Mucosa of rectum (tissue), 2 donors: ENCODE results near the gene ZNF343.

Experiments
- H3K27ac ChIP-seq, 2 donors: one replicate each; pipeline ENCODE4 v1.7.0; 2013; ENCODE audit warnings: inconsistent platforms in 2 of 2, low read depth in 2 of 2, low read length in 2 of 2
- H3K27me3 ChIP-seq, 2 donors: one replicate each; pipeline ENCODE4 v1.7.0; 2013; ENCODE audit warnings: low read length in 2 of 2; ENCODE audit not compliant: control insufficient read depth in 2 of 2, insufficient read depth in 2 of 2
- H3K36me3 ChIP-seq, 2 donors: one replicate each; pipeline ENCODE4 v1.7.0; 2013; ENCODE audit warnings: low read length in 2 of 2; ENCODE audit not compliant: control insufficient read depth in 2 of 2, insufficient read depth in 2 of 2
- H3K4me1 ChIP-seq, 2 donors: one replicate each; pipeline ENCODE4 v1.7.0; 2013; ENCODE audit warnings: low read length in 2 of 2, mild to moderate bottlenecking in 1 of 2; ENCODE audit not compliant: control insufficient read depth in 2 of 2, insufficient read depth in 2 of 2
- H3K4me3 ChIP-seq, 2 donors: one replicate each; pipeline ENCODE4 v1.7.0; 2013; ENCODE audit warnings: low read length in 2 of 2
- H3K9ac ChIP-seq, 2 donors: one replicate each; pipeline ENCODE4 v1.7.0; 2013; ENCODE audit warnings: low read length in 2 of 2, low read depth in 1 of 2, mild to moderate bottlenecking in 1 of 2
- H3K9me3 ChIP-seq, 2 donors: one replicate each; pipeline ENCODE4 v1.7.0; 2013; ENCODE audit warnings: low read length in 2 of 2; ENCODE audit not compliant: control insufficient read depth in 2 of 2
- donor health status: healthy.
- donor health status: Normal muscosa, but diverticular disease.

Gene ZNF343

DNA sequence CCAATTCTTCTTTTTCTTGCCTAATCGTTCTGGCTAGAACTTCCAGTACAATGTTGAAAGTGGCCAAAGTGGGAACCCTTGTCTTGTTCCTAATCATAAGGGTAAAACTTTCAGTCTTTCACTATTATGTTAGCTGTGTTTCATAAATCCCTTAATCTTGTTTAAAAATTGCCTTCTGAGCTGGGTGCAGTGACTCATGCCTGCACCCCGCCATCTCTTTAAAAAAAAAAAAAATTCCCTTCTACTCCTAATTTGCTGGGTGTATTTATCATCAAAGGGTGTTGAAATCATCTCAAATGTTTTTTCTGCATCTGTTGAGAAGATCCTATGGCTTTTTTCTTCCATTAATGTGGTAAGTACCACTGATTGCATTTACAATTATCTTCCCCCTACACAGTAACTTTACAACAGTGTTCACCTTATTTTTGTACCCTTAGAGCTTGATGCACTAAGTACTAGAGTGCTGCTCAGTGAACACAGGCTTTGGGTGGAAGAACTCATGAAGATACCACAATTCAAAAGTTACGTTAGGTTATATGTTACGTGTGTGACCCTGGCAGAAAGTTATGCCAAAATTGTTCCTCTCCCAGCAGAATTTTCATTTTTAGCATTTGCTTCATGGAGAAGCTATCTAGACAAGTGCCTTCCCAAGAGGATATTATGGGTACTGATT is 47.8 kb downstream of the ZNF343 start:
- H3K36me3 ChIP-seq = peaks cover 49 to 64% of the 10 kb centered on the region in 2 donors

DNA sequence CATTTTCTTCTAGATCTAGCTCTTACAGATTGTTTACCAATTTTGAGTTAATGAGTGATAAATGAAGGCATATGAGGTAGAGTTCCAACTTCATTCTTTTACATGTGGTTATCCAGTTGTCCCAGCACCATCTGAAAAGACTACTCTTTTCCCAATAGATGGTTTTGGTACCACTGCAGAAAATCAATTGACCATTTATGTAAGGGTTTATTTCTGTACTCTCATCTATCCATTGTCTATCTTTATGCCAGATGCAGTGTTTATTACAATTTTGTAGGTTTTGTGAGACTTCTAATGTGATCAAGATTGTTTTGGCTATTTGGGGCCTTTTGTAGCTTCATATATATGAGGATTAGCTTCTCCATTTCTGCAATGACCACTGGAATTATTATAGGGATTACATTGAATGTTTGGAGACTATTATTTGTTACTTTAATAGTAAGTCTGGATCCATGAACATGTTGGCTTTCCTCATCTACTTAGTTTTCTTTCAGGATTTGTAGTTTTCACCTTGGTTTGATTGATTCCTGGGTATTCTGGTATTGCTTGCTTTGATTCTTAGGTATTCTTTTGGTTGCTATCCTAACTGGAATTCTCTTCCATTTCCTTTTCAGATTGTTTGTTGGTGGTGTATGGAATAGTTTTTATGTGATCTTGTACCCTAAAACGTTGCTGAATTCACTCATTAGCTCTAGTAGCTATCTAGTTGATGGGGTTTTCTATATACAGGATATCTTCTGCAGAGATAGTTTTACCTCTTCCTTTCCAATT is 48.5 kb downstream of the ZNF343 start:
- H3K9me3 ChIP-seq = no peaks in the 10 kb centered on the region
- no peak overlapping the region for H3K9ac ChIP-seq
- H3K4me1 ChIP-seq = no peaks in the 10 kb centered on the region
- peaks cover 44 to 58% of the 10 kb centered on the region in 2 donors for H3K36me3 ChIP-seq
- H3K4me3 ChIP-seq = no peak overlapping the region
- no peak overlapping the region for H3K27ac ChIP-seq
- no peaks in the 10 kb centered on the region for H3K27me3 ChIP-seq

More for the DNA sequence above, 47.8 kb downstream of the ZNF343 start:
- H3K4me1 ChIP-seq = no peaks in the 10 kb centered on the region
- H3K27ac ChIP-seq = no peak overlapping the region
- H3K9me3 ChIP-seq = no peaks in the 10 kb centered on the region
- no peak overlapping the region for H3K9ac ChIP-seq
- H3K27me3 ChIP-seq = no peaks in the 10 kb centered on the region
- H3K4me3 ChIP-seq = no peak overlapping the region

- Histone ChIP-seq H3K36me3 (peaks cover 41 to 47% of the 10 kb centered on the region in 2 donors), H3K9me3 (no peaks in the 10 kb centered on the region)
These were observed 49.7 kb downstream of the ZNF343 start for GRCh38 chr20:2458919-2459499.

GRCh38 chr20:2455771-2456497 is 52.8 kb downstream of the ZNF343 start:
- H3K36me3 ChIP-seq = peaks cover 11 to 16% of the 10 kb centered on the region in 2 donors
- no peaks in the 10 kb centered on the region for H3K27me3 ChIP-seq
- no peak overlapping the region for H3K27ac ChIP-seq
- H3K9me3 ChIP-seq = no peaks in the 10 kb centered on the region
- H3K4me1 ChIP-seq = no peaks in the 10 kb centered on the region
- H3K4me3 ChIP-seq = no peak overlapping the region
- no peak overlapping the region for H3K9ac ChIP-seq

More at GRCh38 chr20:2458919-2459499, 49.7 kb downstream of the ZNF343 start:
- H3K9ac ChIP-seq = no peak overlapping the region
- no peaks in the 10 kb centered on the region for H3K4me1 ChIP-seq
- H3K27ac ChIP-seq = no peak overlapping the region
- H3K27me3 ChIP-seq = no peaks in the 10 kb centered on the region
- H3K4me3 ChIP-seq = no peak overlapping the region

DNA sequence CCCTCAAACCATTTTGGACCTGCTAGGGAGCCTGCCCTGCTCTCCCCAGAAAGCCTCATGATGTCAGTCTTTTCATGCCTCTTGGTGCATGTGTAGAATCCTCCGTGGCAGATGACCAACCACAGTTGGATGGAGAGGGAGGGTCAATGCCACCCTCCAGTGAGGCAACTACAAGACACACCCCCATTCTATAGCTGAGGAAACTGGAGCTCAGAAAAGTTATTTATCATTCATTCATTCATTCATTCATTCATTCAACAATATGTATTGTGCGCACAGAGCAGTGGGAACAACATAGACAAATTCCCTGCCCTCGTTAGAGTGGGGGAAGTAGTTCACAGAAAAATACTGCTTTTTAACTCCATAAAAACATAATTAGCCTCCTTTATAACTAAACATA is 54.9 kb downstream of the ZNF343 start:
- no peak overlapping the region for H3K4me3 ChIP-seq
- H3K27ac ChIP-seq = no peak overlapping the region
- no peaks in the 10 kb centered on the region for H3K9me3 ChIP-seq
- H3K9ac ChIP-seq = no peak overlapping the region
- no peaks in the 10 kb centered on the region for H3K27me3 ChIP-seq
- H3K4me1 ChIP-seq = no peaks in the 10 kb centered on the region
- H3K36me3 ChIP-seq = no peaks in the 10 kb centered on the region

- no peaks in the 10 kb centered on the region for H3K9me3 ChIP-seq
- H3K9ac ChIP-seq = no peak overlapping the region
- no peaks in the 10 kb centered on the region for H3K27me3 ChIP-seq
- H3K36me3 ChIP-seq = no peaks in the 10 kb centered on the region
- H3K4me3 ChIP-seq = no peak overlapping the region
- no peak overlapping the region for H3K27ac ChIP-seq
- no peaks in the 10 kb centered on the region for H3K4me1 ChIP-seq
These were observed 56.6 kb downstream of the ZNF343 start for GRCh38 chr20:2451939-2452732.

GRCh38 chr20:2451422-2451821 is 57.3 kb downstream of the ZNF343 start:
- H3K9ac ChIP-seq = no peak overlapping the region
- no peaks in the 10 kb centered on the region for H3K36me3 ChIP-seq
- no peaks in the 10 kb centered on the region for H3K27me3 ChIP-seq
- no peaks in the 10 kb centered on the region for H3K9me3 ChIP-seq
- H3K27ac ChIP-seq = no peak overlapping the region
- no peak overlapping the region for H3K4me3 ChIP-seq
- no peaks in the 10 kb centered on the region for H3K4me1 ChIP-seq

GRCh38 chr20:2449386-2449785 is 59.3 kb downstream of the ZNF343 start:
- H3K36me3 ChIP-seq = no peaks in the 10 kb centered on the region
- H3K9ac ChIP-seq = no peak overlapping the region
- no peaks in the 10 kb centered on the region for H3K27me3 ChIP-seq
- H3K4me1 ChIP-seq = no peaks in the 10 kb centered on the region
- no peak overlapping the region for H3K4me3 ChIP-seq
- H3K27ac ChIP-seq = no peak overlapping the region
- no peaks in the 10 kb centered on the region for H3K9me3 ChIP-seq

- Histone ChIP-seq H3K9ac (no peak overlapping the region), H3K27ac (no peak overlapping the region), H3K27me3 (no peaks in the 10 kb centered on the region), H3K4me3 (no peak overlapping the region), H3K9me3 (no peaks in the 10 kb centered on the region), H3K36me3 (no peaks in the 10 kb centered on the region), H3K4me1 (no peaks in the 10 kb centered on the region)
These were observed 61.9 kb downstream of the ZNF343 start for GRCh38 chr20:2446845-2447244.
